ENCODE data around the gene CATSPERB.

DNA sequence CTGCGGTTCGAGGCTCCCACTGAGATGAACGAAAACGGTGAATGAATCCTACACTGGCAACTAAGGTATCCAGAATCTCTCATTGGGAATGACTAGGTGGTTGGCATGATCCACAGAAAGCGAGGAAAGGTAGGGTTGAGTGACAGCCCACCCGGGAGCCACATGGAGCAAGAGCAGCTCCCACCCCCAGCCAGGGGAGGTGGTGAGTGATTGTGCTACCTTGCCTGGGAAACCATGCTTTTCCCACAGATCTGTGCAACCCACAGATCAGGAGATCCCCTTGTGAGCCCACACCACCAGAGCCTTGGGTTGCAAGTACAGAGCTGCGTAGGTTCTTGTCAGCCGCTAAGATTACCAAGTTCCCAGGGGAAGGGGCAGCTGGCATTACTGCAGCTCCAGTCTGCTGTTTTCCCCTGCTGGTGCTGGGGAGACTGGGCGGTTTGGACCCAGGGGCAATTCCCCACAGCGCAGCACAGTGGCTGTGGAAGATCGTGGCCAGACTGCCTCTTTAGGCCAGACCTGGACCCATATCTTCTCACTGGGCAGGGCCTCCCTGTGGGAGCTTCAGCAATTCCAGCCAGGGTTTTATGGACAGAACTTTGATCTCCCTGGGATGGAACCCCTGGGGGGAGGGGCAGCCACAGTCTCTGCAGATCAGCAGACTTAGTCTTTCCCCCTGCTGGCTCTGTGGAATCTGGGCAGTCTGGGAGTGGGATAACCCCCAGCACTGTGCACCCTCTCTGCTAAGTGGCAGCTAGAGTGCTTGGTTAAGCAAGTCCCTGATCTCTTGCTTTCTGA, 177.2 kb downstream of the CATSPERB start:
- TF ChIP-seq, protein P1, sequence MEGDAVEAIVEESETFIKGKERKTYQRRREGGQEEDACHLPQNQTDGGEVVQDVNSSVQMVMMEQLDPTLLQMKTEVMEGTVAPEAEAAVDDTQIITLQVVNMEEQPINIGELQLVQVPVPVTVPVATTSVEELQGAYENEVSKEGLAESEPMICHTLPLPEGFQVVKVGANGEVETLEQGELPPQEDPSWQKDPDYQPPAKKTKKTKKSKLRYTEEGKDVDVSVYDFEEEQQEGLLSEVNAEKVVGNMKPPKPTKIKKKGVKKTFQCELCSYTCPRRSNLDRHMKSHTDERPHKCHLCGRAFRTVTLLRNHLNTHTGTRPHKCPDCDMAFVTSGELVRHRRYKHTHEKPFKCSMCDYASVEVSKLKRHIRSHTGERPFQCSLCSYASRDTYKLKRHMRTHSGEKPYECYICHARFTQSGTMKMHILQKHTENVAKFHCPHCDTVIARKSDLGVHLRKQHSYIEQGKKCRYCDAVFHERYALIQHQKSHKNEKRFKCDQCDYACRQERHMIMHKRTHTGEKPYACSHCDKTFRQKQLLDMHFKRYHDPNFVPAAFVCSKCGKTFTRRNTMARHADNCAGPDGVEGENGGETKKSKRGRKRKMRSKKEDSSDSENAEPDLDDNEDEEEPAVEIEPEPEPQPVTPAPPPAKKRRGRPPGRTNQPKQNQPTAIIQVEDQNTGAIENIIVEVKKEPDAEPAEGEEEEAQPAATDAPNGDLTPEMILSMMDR (IDR thresholded peaks at IDR 0.05) = no peak
- no peak for TF ChIP-seq POLR2A (IDR thresholded peaks at IDR 0.05)

Data from stomach (tissue), 4 donors.